PC-3 (cell line): ENCODE measurements around the gene PMEPA1. TPM values are rescaled to one million over a fixed set of nuclear protein-coding genes. Genes with fewer than 3 reads are reported as not detected.

Experiments
- ATAC-seq: fragments of 200-7000 bp; cut with Tn5 transposase; 2 replicates; pipeline ENCODE4 v1.9.1; 2020; ENCODE audit warnings: mild to moderate bottlenecking, moderate library complexity
- BruUV-seq: library from RNA; stranded (reverse); fragments of 400-500 nt; replicated peaks from 2 replicates; lab custom pipeline; 2021; lab: Mats Ljungman, UMichigan
- CTCF ChIA-PET: fragments of 300-600 bp; sonication (Branson Sonifier 250); formaldehyde crosslinking; loops from one replicate; lab custom pipeline; 2022; ENCODE audit warnings: antibody characterized with exemption; lab: Charles Lee
- POLR2A ChIA-PET: fragments of 300-600 bp; sonication (Branson Sonifier 250); formaldehyde crosslinking; loops from one replicate; lab custom pipeline; 2022; ENCODE audit warnings: antibody characterized with exemption; ENCODE audit not compliant: unreplicated experiment; lab: Charles Lee
- DNase-seq: peaks from one replicate; pipeline ENCODE4 v3.0.0-alpha.2; 2015
- H2AFZ ChIP-seq: fragments of 300-600 bp; sonication (generic); 2 replicates; pipeline ENCODE4 v1.6.0; 2016; ENCODE audit warnings: antibody characterized with exemption, low read length
- H3F3A ChIP-seq: fragments of 300-600 bp; sonication (generic); one replicate; pipeline ENCODE4 v1.6.0; 2017; ENCODE audit warnings: antibody characterized with exemption, low read length, control low read depth, mild to moderate bottlenecking; ENCODE audit not compliant: unreplicated experiment
- H3K27ac ChIP-seq: fragments of 300-600 bp; sonication (generic); 2 replicates; pipeline ENCODE4 v1.5.1; 2016; ENCODE audit warnings: mild to moderate bottlenecking, low read length
- H3K27me3 ChIP-seq: fragments of 300-600 bp; sonication (generic); 2 replicates; pipeline ENCODE4 v1.6.1; 2016; ENCODE audit warnings: low read length, mixed read lengths
- H3K36me3 ChIP-seq: fragments of 300-600 bp; sonication (generic); 2 replicates; pipeline ENCODE4 v1.6.1; 2016; ENCODE audit warnings: low read depth, mixed run types, low read length, mixed read lengths
- H3K4me1 ChIP-seq: fragments of 300-600 bp; sonication (generic); 2 replicates; pipeline ENCODE4 v1.5.1; 2016; ENCODE audit warnings: low read length; ENCODE audit not compliant: insufficient read depth
- H3K4me2 ChIP-seq: fragments of 300-600 bp; sonication (generic); 2 replicates; pipeline ENCODE4 v1.6.0; 2016; ENCODE audit warnings: low read length
- H3K4me3 ChIP-seq: fragments of 300-600 bp; sonication (generic); 2 replicates; pipeline ENCODE4 v1.5.1; 2016; ENCODE audit warnings: mild to moderate bottlenecking, low read length, mixed read lengths
- H3K79me2 ChIP-seq: fragments of 300-600 bp; sonication (generic); 2 replicates; pipeline ENCODE4 v1.6.1; 2017; ENCODE audit warnings: low read length, mixed read lengths
- H3K9ac ChIP-seq: fragments of 300-600 bp; sonication (generic); 2 replicates; pipeline ENCODE4 v1.6.0; 2016; ENCODE audit warnings: mild to moderate bottlenecking, low read length
- H3K9me2 ChIP-seq: fragments of 300-600 bp; sonication (generic); replicated peaks from 2 replicates; pipeline ENCODE4 v1.6.1; 2016; ENCODE audit warnings: mixed run types, low read length, mixed read lengths
- H3K9me3 ChIP-seq: fragments of 300-600 bp; sonication (generic); 2 replicates; pipeline ENCODE4 v1.6.1; 2016; ENCODE audit warnings: low read length, mixed read lengths
- H4K20me1 ChIP-seq: fragments of 300-600 bp; sonication (generic); 2 replicates; pipeline ENCODE4 v1.6.1; 2016; ENCODE audit warnings: low read length, mixed read lengths
- EZH2 ChIP-seq: fragments of 300-600 bp; sonication (generic); IDR thresholded peaks from one replicate; pipeline ENCODE4 v1.6.1; 2017; ENCODE audit warnings: antibody characterized with exemption, mild to moderate bottlenecking, low read length; ENCODE audit not compliant: unreplicated experiment
- EZH2phosphoT487 ChIP-seq: fragments of 300-600 bp; sonication (generic); IDR thresholded peaks from 2 replicates; pipeline ENCODE4 v1.6.1; 2018; ENCODE audit warnings: mild to moderate bottlenecking, antibody characterized with exemption, low read length, borderline replicate concordance
- intact Hi-C: fragments of 100-400 bp; cut with micrococcal nuclease; formaldehyde crosslinking; loops from 2 replicates; pipeline ENCODE4 v1.9.0; 2023
- total RNA-seq: library from RNA; depleted of rRNA; stranded (reverse); fragments of >200 nt; gene quantifications from 2 replicates; pipeline ENCODE4 v1.2.3, GENCODE V29; 2014
- TF ChIP-seq, protein P1 (sequence below): fragments of 300-600 bp; sonication (generic); conservative IDR thresholded peaks from 2 replicates; pipeline ENCODE4 v1.5.1; 2017; ENCODE audit warnings: antibody characterized with exemption, low read depth, mild to moderate bottlenecking, low read length

PMEPA1 gene
- total RNA-seq, 1 experiment from 2014 or later = 21.9 TPM

DNA sequence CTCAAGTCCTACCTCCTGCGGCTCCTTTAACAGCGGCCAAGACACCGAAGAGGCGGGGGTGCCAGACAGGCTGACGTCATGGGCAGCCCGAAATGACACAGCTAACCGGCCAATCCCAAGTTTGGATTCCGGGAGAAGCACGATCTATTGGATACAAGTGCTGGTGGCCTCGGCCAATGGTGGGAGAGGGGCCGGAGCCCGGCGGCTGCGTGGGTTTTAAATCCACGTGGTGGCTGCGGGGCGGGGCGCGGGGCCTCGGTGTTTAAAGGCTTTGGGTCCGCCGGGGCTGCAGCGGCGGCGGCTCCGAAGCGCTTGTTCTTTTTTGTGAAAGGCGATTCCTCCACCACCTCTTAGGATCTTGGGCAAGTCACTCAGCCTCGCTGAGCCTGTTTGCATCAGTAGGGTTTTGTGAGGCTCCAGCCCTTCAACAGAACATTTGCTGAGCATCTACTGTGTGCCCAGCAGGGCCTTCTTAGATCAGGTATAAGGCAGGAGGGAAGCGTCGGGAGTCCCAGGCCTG is 8.7 kb upstream of the PMEPA1 start:
- H3K4me1 ChIP-seq = peaks cover 51% of the 10 kb centered on the region
- H2AFZ ChIP-seq = peak overlapping the region; percentile 72
- no peaks in the 10 kb centered on the region for H3K36me3 ChIP-seq
- H3K9me3 ChIP-seq = no peaks in the 10 kb centered on the region
- peak overlapping the region; percentile 56 for H3K9ac ChIP-seq
- peaks cover 4% of the 10 kb centered on the region for H3K79me2 ChIP-seq
- no peaks in the 10 kb centered on the region for H3K9me2 ChIP-seq
- ChIA-PET POLR2A (interaction anchor here (0.6 kb wide), 1 partner anchor 1742 kb away, joined by 3 read pairs; no protein-coding TSS in a partner anchor), CTCF (interaction anchor here (1.2 kb wide), 1 partner anchor 20 kb away, joined by 5 read pairs; no protein-coding TSS in a partner anchor)
- H3K4me2 ChIP-seq = peak overlapping the region; percentile 84
- TF ChIP-seq, protein P1, sequence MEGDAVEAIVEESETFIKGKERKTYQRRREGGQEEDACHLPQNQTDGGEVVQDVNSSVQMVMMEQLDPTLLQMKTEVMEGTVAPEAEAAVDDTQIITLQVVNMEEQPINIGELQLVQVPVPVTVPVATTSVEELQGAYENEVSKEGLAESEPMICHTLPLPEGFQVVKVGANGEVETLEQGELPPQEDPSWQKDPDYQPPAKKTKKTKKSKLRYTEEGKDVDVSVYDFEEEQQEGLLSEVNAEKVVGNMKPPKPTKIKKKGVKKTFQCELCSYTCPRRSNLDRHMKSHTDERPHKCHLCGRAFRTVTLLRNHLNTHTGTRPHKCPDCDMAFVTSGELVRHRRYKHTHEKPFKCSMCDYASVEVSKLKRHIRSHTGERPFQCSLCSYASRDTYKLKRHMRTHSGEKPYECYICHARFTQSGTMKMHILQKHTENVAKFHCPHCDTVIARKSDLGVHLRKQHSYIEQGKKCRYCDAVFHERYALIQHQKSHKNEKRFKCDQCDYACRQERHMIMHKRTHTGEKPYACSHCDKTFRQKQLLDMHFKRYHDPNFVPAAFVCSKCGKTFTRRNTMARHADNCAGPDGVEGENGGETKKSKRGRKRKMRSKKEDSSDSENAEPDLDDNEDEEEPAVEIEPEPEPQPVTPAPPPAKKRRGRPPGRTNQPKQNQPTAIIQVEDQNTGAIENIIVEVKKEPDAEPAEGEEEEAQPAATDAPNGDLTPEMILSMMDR = no peak
- TF ChIP-seq EZH2 (no peak), EZH2phosphoT487 (no peak)
- no peaks in the 10 kb centered on the region for H4K20me1 ChIP-seq
- peak overlapping the region; percentile 72 for H3K27ac ChIP-seq
- ATAC-seq (peak; percentile 88), DNase-seq (peak; percentile 100)
- H3K27me3 ChIP-seq = no peaks in the 10 kb centered on the region
- peak overlapping the region; percentile 63 for H3K4me3 ChIP-seq
- intact Hi-C loops = loop anchor here (1.0 kb wide), 3 partner anchors 20 to 54 kb away; no protein-coding TSS in a partner anchor
- peaks cover 3% of the 10 kb centered on the region for H3F3A ChIP-seq
- no TSS peak for BruUV-seq

DNA sequence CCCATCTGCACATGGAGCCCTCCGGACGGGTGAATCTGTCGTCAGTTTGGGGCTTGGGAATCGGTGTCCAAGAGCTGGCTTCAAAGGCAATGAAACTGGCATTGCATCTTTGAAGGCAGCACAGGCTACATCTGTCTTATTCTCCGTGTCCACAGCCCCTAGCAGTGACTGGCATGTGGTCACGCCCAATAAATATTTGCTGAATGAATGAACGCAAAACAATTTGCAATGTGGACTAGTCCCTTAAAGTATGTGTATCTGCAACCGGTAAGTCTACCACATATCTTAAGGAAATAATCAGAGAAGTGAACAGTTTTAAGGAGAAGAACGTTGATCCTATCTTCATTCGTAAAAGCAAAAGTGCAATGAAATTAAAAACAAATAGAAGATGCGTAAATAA is 8.0 kb upstream of the PMEPA1 start:
- TF ChIP-seq EZH2 (no peak), EZH2phosphoT487 (no peak)
- TF ChIP-seq, protein P1 = no peak
- POLR2A ChIA-PET = interaction anchor here (0.6 to 0.7 kb wide), 2 partner anchors 20 kb away, joined by 3 read pairs; no protein-coding TSS in a partner anchor
- H3K27me3 ChIP-seq = no peaks in the 10 kb centered on the region
- peaks cover 3% of the 10 kb centered on the region for H3F3A ChIP-seq
- CTCF ChIA-PET = interaction anchor here (1.2 kb wide), 1 partner anchor 20 kb away, joined by 5 read pairs; no protein-coding TSS in a partner anchor
- no peaks in the 10 kb centered on the region for H4K20me1 ChIP-seq
- peak overlapping the region; percentile 51 for H3K4me3 ChIP-seq
- ATAC-seq (peak; percentile 78), DNase-seq (peak; percentile 99)
- H3K79me2 ChIP-seq = peaks cover 11% of the 10 kb centered on the region
- no TSS peak for BruUV-seq
- H3K36me3 ChIP-seq = no peaks in the 10 kb centered on the region
- H3K9me3 ChIP-seq = no peaks in the 10 kb centered on the region
- peaks cover 58% of the 10 kb centered on the region for H3K4me1 ChIP-seq
- no peaks in the 10 kb centered on the region for H3K9me2 ChIP-seq
- H3K27ac ChIP-seq = peak overlapping the region; percentile 72
- H2AFZ ChIP-seq = 0 out of 2 replicates have a peak overlapping the region, but pooled peaks have one; percentile 4
- intact Hi-C loops = loop anchor here (1.0 kb wide), 3 partner anchors 19 to 55 kb away; no protein-coding TSS in a partner anchor
- peak overlapping the region; percentile 49 for H3K9ac ChIP-seq
- peak overlapping the region; percentile 84 for H3K4me2 ChIP-seq

DNA sequence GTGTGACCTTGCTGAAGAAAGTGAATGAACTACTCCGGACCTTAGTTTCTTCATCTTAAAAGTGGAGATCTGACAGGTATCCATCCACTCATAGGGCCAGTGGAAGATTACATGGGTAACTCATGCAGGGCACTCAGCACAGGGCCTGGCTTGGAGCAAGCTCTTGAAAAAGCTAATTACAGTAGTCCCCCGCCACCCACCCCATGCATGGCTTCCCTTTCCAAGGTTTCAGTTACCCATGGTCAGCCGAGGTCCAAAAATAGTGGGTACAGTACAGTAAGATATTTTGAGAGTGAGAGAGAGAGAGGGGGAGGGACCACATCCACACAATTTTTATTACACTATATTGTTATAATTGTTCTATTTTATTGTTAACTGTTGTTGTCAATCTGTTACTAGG is 7.1 kb upstream of the PMEPA1 start:
- H3K27ac ChIP-seq = peak overlapping the region; percentile 72
- DNase-seq = no peak

More for the DNA sequence above, 7.1 kb upstream of the PMEPA1 start:
- Histone ChIP-seq H3K4me3 (no peak overlapping the region), H3K79me2 (peaks cover 20% of the 10 kb centered on the region), H3K4me2 (0 out of 2 replicates have a peak overlapping the region, but pooled peaks have one; percentile 9), H3K9me3 (no peaks in the 10 kb centered on the region), H3F3A (peaks cover 3% of the 10 kb centered on the region), H3K9ac (no peak overlapping the region), H3K36me3 (no peaks in the 10 kb centered on the region), H3K9me2 (no peaks in the 10 kb centered on the region), H4K20me1 (no peaks in the 10 kb centered on the region), H2AFZ (no peak overlapping the region), H3K4me1 (peaks cover 67% of the 10 kb centered on the region), H3K27me3 (no peaks in the 10 kb centered on the region)
- POLR2A ChIA-PET = no interaction called here
- ATAC-seq = no peak
- no TSS peak for BruUV-seq
- TF ChIP-seq EZH2phosphoT487 (no peak), EZH2 (no peak)
- TF ChIP-seq, protein P1 = no peak
- CTCF ChIA-PET = no interaction called here
- intact Hi-C loops = no loop called here
